HG02798 (cell line): ENCODE measurements around the gene SPAG8.

Experiments
- ATAC-seq: cut with Tn5 transposase; IDR thresholded peaks from one replicate; pipeline ENCODE4 v1.9.1; 2021; ENCODE audit warnings: mild to moderate bottlenecking; ENCODE audit not compliant: unreplicated experiment, poor library complexity

Gene SPAG8

GRCh38 chr9:35813434-35814105 is 1.5 kb upstream of the SPAG8 start:
- no peak for ATAC-seq

- ATAC-seq: no peak
Observed at GRCh38 chr9:35811381-35812024, 559 bp downstream of the SPAG8 start.

GRCh38 chr9:35810122-35810521 is 1.9 kb downstream of the SPAG8 start:
- ATAC-seq: no peak

- no peak for ATAC-seq
Observed at GRCh38 chr9:35808433-35808832, 3.6 kb downstream of the SPAG8 start.

GRCh38 chr9:35806101-35806500 is 6.0 kb downstream of the SPAG8 start:
- no peak for ATAC-seq

GRCh38 chr9:35801328-35802128 is 10.5 kb downstream of the SPAG8 start:
- ATAC-seq: no peak

GRCh38 chr9:35800530-35800929 is 11.5 kb downstream of the SPAG8 start:
- ATAC-seq: no peak

- ATAC-seq: peak; percentile 50
Observed at GRCh38 chr9:35798658-35799374, 13.2 kb downstream of the SPAG8 start.

GRCh38 chr9:35797311-35798109 is 14.6 kb downstream of the SPAG8 start:
- ATAC-seq: peak; percentile 53

- ATAC-seq: no peak
Observed at GRCh38 chr9:35795695-35796094, 16.4 kb downstream of the SPAG8 start.

GRCh38 chr9:35793461-35793860 is 18.6 kb downstream of the SPAG8 start:
- no peak for ATAC-seq

GRCh38 chr9:35792826-35793225 is 19.2 kb downstream of the SPAG8 start:
- no peak for ATAC-seq

GRCh38 chr9:35792024-35792813 is 19.8 kb downstream of the SPAG8 start:
- no peak for ATAC-seq

GRCh38 chr9:35791297-35791921 is 20.7 kb downstream of the SPAG8 start, which contains the start of gene NPR2:
Gene NPR2, plus strand, starts transcription at chr9:35791591. Its CDS starts 818 bp downstream, at chr9:35792409.
- ATAC-seq: no peak

GRCh38 chr9:35790385-35791296 is 21.4 kb downstream of the SPAG8 start:
- ATAC-seq: peak; percentile 62

- no peak for ATAC-seq
Observed at GRCh38 chr9:35790025-35790384, 22.1 kb downstream of the SPAG8 start.

- no peak for ATAC-seq
Observed at GRCh38 chr9:35789541-35789940, 22.5 kb downstream of the SPAG8 start.

- ATAC-seq: no peak
Observed at GRCh38 chr9:35783418-35783817, 28.6 kb downstream of the SPAG8 start.
